ENCODE data around the gene JAK3.
"Not testable (repeated sequence)": the region's sequence is repeated elsewhere in the genome, so short reads cannot be mapped to it uniquely, and the experiment has no call there.

JAK3 gene

DNA sequence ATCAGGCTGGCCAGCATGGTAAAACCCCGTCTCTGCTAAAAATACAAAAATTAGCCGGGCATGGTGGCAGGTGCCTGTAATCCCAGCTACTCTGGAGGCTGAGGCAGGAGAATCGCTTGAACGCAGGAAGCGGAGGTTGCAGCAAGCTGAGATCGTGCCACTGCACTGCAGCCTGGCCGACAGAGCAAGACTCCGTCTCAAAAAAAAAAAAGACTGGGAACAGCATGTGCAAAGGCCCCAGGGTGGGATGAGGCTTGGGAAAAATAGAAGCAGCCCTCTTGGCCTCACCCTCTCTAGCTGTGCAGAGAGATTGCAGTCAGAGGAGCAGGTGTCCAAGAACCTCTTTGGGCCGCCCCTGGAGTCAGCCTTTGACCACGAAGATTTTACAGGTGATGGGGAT is 69.9 kb downstream of the JAK3 start:
- not testable (repeated sequence) for DNase-seq (ENCODE audit: low read depth, low spot score)

DNA sequence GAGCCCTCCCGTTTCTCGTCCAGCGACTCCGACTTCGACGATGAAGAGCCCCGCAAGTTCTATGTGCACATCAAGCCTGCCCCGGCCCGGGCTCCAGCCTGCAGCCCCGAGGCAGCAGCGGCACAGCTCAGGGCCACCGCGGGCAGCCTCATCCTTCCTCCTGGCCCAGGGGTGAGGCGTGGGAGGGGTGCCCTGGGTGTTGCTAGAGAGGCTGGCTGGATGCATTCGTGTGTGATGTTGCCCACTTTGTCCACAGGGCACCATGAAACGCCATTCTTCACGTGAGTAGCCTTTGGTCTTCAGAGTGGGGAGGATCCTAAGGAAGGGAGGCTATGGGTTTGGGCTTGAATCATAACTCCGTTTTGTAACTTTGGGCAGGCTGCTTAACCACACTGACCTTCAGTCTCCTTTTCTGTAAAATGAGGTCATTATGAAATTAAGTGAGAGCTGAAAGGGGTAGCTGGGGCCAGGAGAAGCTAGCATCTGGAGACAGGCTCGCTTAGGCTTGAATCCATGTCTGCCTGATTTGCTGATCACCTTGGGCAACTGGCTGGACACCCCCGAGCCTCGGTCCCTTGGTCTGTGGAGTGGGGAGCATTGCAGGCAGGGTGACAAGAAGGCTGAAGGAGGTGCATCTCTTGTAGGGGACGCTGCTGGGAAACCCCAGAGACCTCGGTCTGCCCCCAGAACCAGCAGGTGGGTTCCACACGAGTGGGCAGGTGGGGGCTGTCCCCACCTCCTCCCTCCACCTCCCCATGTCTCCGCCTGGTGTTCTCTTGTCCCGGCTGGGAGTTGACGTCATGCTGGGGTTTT is 71.6 kb downstream of the JAK3 start:
- no peak for DNase-seq (ENCODE audit: low read depth, low spot score)

DNA sequence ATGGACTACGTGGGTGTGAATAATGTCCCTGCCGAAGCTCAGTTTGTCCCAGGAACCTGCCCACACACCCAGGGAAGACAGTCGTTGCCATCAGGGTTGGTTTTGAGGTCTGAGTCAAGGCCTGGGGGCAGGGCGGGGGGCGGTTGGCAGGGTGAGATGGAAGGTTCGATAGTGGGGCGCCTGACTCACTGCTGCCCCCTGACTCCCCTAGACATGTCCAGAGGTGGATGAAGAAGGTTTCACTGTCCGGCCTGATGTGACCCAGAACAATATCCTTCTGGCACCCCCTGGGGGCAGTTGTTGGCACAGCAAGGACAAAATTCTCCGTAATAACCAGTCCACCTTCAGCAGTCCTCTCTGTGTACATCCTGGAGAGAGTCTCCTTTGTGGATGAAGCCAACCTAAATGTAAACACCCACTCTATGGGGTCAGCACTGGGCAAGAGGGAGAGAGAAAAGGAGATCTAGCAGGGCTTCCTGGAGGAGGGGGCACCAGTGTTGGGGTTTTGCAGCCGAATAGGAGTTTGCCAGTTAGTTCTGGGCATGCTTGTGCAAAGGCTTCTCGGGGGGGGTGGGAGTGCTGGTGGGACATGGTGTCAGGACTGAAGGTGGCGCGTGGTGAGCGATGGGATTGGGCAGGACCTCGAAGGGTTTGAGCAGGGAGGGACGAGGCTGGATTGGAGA is 72.4 kb downstream of the JAK3 start:
- DNase-seq (ENCODE audit: low read depth, low spot score) = no peak
